GM21529 (cell line): ENCODE data around the gene SEMA6A.

ENCODE experiments used
- ATAC-seq: cut with Tn5 transposase; IDR thresholded peaks from one replicate; pipeline ENCODE4 v1.9.1; 2021; ENCODE audit not compliant: unreplicated experiment

The SEMA6A gene

GRCh38 chr5:116411101-116411571, 163.5 kb downstream of the SEMA6A start:
- ATAC-seq: no peak

GRCh38 chr5:116410336-116410890, 164.2 kb downstream of the SEMA6A start:
- ATAC-seq: no peak

- no peak for ATAC-seq
These were observed 164.9 kb downstream of the SEMA6A start for GRCh38 chr5:116409591-116410296.

- no peak for ATAC-seq
These were observed 168.1 kb downstream of the SEMA6A start for GRCh38 chr5:116406306-116407041.

- no peak for ATAC-seq
These were observed 169.8 kb downstream of the SEMA6A start for GRCh38 chr5:116404792-116405191.

GRCh38 chr5:116404016-116404415, 170.6 kb downstream of the SEMA6A start:
- ATAC-seq: no peak

GRCh38 chr5:116402235-116402634, 172.4 kb downstream of the SEMA6A start:
- no peak for ATAC-seq

- no peak for ATAC-seq
These were observed 173.0 kb downstream of the SEMA6A start for GRCh38 chr5:116401576-116401975.

- no peak for ATAC-seq
These were observed 178.0 kb downstream of the SEMA6A start for GRCh38 chr5:116396476-116397099.

GRCh38 chr5:116395631-116396203, 178.9 kb downstream of the SEMA6A start:
- no peak for ATAC-seq

- ATAC-seq: no peak
These were observed 179.4 kb downstream of the SEMA6A start for GRCh38 chr5:116395226-116395625.

- no peak for ATAC-seq
These were observed 180.3 kb downstream of the SEMA6A start for GRCh38 chr5:116394186-116394867.
